ENCODE results near the gene SRPK2. TPM values are rescaled to one million over a fixed set of nuclear protein-coding genes. Genes with fewer than 3 reads are reported as not detected.

SRPK2 gene
- total and polyA plus RNA-seq, 2 of the 13 experiments (the other 11 are each of a cell fraction or from before 2014, with no cell fraction given) = 10.1 to 22.3 TPM

DNA sequence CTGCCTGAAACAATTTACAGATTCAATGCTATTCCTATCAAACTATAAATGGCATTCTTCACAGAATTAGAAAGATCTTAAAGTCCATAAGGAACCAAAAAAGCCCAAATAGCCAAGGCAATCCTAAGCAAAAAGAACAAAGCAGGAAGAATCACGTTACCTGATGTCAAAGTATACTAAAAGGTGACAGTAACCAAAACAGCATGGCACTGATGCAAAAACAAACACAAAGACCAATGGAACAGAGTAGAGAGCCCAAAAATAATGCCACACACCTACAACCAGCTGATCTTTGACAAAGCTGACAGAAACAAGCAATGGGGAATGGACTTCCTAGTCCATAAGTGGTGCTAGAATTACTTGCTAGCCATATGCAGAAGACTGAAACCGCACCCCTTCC is 208.7 kb downstream of the SRPK2 start (continued):
- TF ChIP-seq, protein P1, sequence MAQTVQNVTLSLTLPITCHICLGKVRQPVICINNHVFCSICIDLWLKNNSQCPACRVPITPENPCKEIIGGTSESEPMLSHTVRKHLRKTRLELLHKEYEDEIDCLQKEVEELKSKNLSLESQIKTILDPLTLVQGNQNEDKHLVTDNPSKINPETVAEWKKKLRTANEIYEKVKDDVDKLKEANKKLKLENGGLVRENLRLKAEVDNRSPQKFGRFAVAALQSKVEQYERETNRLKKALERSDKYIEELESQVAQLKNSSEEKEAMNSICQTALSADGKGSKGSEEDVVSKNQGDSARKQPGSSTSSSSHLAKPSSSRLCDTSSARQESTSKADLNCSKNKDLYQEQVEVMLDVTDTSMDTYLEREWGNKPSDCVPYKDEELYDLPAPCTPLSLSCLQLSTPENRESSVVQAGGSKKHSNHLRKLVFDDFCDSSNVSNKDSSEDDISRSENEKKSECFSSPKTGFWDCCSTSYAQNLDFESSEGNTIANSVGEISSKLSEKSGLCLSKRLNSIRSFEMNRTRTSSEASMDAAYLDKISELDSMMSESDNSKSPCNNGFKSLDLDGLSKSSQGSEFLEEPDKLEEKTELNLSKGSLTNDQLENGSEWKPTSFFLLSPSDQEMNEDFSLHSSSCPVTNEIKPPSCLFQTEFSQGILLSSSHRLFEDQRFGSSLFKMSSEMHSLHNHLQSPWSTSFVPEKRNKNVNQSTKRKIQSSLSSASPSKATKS (CRISPR knock-in tag; IDR thresholded peaks at IDR 0.05) = no peak

- H3K27ac ChIP-seq (ENCODE audit: extremely low read length, insufficient read depth, low read length) = no peak overlapping the region
- intact Hi-C loops (cut with micrococcal nuclease; ENCODE audit: unreplicated experiment) = no loop called here
- no peak for FAIRE-seq
- H3K36me3 ChIP-seq (replicated peaks in 1 of 2; ENCODE audit: control insufficient read depth in 1 of 2, insufficient read depth in 2 of 2, low read length in 2 of 2) = no peaks in the 10 kb centered on the region
- no peak overlapping the region for H3K9ac ChIP-seq (ENCODE audit: insufficient read depth, low read depth, low read length)
- H3K79me2 ChIP-seq (ENCODE audit: insufficient read depth, low read length) = peaks cover 4% of the 10 kb centered on the region
- ATAC-seq = peak; percentile 43
- WGBS (ENCODE audit: low lambda C conversion rate) = 62% methylated on average over 4 of the region's 4 CpGs
- H3K9me3 ChIP-seq (ENCODE audit: low read length) = peaks cover 4% of the 10 kb centered on the region; the same call in 1 of the 2 replicates
- H3K4me2 ChIP-seq (ENCODE audit: low read depth, low read length) = no peak overlapping the region
- ChIA-PET POLR2A (no interaction called here), CTCF (ENCODE audit: low intra/inter-chr PET ratio, low total read pairs) (no interaction called here)
- H2AFZ ChIP-seq (ENCODE audit: low read length) = no peak overlapping the region
- H3K4me3 ChIP-seq (replicated peaks in 1 of 3; ENCODE audit: insufficient read depth in 1 of 3, low read depth in 2 of 3, low read length in 3 of 3) = no peak overlapping the region
- in situ Hi-C loops (cut with HindIII; ENCODE audit: extremely low pct_ligation_motif_present, low pct_unique_long_range_greater_than_20kb) = no loop called here
- H3K4me1 ChIP-seq (ENCODE audit: insufficient read depth, low read length) = peaks cover 17% of the 10 kb centered on the region
- no peaks in the 10 kb centered on the region; the same call in 1 of the 2 replicates for H4K20me1 ChIP-seq (ENCODE audit: insufficient read depth, low read length)
- DNase-seq (ENCODE audit: low spot score) = peak; percentile 41
- BruUV-seq (replicated peaks) = no TSS peak
- no peaks in the 10 kb centered on the region for H3K27me3 ChIP-seq (ENCODE audit: control insufficient read depth in 1 of 2, insufficient read depth in 2 of 2, low read length in 2 of 2)
- TF ChIP-seq, protein P2, sequence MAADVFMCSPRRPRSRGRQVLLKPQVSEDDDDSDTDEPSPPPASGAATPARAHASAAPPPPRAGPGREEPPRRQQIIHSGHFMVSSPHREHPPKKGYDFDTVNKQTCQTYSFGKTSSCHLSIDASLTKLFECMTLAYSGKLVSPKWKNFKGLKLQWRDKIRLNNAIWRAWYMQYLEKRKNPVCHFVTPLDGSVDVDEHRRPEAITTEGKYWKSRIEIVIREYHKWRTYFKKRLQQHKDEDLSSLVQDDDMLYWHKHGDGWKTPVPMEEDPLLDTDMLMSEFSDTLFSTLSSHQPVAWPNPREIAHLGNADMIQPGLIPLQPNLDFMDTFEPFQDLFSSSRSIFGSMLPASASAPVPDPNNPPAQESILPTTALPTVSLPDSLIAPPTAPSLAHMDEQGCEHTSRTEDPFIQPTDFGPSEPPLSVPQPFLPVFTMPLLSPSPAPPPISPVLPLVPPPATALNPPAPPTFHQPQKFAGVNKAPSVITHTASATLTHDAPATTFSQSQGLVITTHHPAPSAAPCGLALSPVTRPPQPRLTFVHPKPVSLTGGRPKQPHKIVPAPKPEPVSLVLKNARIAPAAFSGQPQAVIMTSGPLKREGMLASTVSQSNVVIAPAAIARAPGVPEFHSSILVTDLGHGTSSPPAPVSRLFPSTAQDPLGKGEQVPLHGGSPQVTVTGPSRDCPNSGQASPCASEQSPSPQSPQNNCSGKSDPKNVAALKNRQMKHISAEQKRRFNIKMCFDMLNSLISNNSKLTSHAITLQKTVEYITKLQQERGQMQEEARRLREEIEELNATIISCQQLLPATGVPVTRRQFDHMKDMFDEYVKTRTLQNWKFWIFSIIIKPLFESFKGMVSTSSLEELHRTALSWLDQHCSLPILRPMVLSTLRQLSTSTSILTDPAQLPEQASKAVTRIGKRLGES (CRISPR knock-in tag; IDR thresholded peaks at IDR 0.05; ENCODE audit: borderline replicate concordance) = no peak
- peak; percentile 31; the same call in 1 of the 2 replicates for TF ChIP-seq NR2F6 (IDR thresholded peaks at IDR 0.05)
- 0 out of 2 replicates have a peak, but pooled peaks have one; percentile 19 for TF ChIP-seq NR2F6 (CRISPR knock-in tag; IDR thresholded peaks at IDR 0.05)
- no peak for TF ChIP-seq ZNF687 (CRISPR knock-in tag; IDR thresholded peaks at IDR 0.05)
- TF ChIP-seq NR2F1 (CRISPR knock-in tag; IDR thresholded peaks at IDR 0.05) = peak in 1 of 2 experiments; percentile 44; a peak in 2 of 4 replicates
- TF ChIP-seq CEBPG (CRISPR knock-in tag; IDR thresholded peaks at IDR 0.05) = peak; percentile 76
- 0 out of 2 replicates have a peak, but pooled peaks have one; percentile 19 for TF ChIP-seq GATAD2A (CRISPR knock-in tag; IDR thresholded peaks at IDR 0.05)
- TF ChIP-seq CEBPB (IDR thresholded peaks at IDR 0.05; ENCODE audit: borderline replicate concordance, low read depth, low read length) = peak; percentile 84
- TF ChIP-seq ZNF7 (CRISPR knock-in tag; IDR thresholded peaks at IDR 0.05) = no peak
- 0 out of 2 replicates have a peak, but pooled peaks have one; percentile 13 for TF ChIP-seq TCF7 (IDR thresholded peaks at IDR 0.05; ENCODE audit: low read depth)
- TF ChIP-seq RARA (CRISPR knock-in tag; IDR thresholded peaks at IDR 0.05) = 0 out of 2 replicates have a peak, but pooled peaks have one; percentile 17
These were observed 209.7 kb downstream of the SRPK2 start for GRCh38 chr7:105178928-105179541.

All from HepG2 (cell line).